RWPE1 (cell line): ENCODE measurements around the gene C1orf159.

ENCODE experiments used
- CTCF ChIA-PET: fragments of 350-600 bp; sonication (Branson Sonifier 250); formaldehyde crosslinking; extraction: SDS; loops from one replicate; lab custom pipeline; 2021; lab: Yijun Ruan, JAX
- POLR2A ChIA-PET: fragments of 400-600 bp; formaldehyde crosslinking; extraction: SDS; loops from one replicate; lab custom pipeline; 2020; ENCODE audit warnings: antibody characterized with exemption; ENCODE audit not compliant: low non-redundant PET; lab: Yijun Ruan, JAX
- DNase-seq: peaks from one replicate; pipeline ENCODE4 v3.0.0; 2012; ENCODE audit warnings: low spot score
- H3K27ac ChIP-seq: fragments of 450-650 bp; 2 replicates; pipeline ENCODE4 v1.5.1; 2017
- CTCF ChIP-seq: fragments of 450-650 bp; conservative IDR thresholded peaks from 2 replicates; pipeline ENCODE4 v1.5.1; 2017; ENCODE audit warnings: low read depth, mild to moderate bottlenecking

The C1orf159 gene

GRCh38 chr1:1087351-1088028, 28.4 kb downstream of the C1orf159 start:
- TF ChIP-seq CTCF = no peak
- CTCF ChIA-PET = no interaction called here
- no peak for DNase-seq
- H3K27ac ChIP-seq = no peak overlapping the region
- POLR2A ChIA-PET = no interaction called here

DNA sequence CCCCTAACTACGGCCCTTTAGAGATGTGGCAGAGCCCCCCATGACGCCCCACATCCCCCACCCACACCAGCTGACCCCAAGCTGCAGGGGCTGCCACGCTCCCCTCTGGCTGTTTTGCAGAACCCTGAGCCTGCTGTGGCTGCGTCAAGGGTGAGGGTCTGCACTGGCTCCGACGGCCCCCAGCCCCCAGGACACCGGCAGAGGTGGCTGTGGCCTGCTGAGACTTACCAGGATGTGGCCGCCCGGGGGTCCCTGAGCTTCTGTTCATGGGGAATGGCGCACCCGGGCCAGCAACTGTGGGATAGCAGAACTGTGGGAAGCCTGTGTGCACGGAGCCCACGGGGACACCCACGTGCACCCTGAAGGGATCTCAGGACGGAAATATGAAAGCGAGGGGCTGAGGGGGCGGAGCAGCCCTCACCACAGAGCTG, 29.0 kb downstream of the C1orf159 start:
- TF ChIP-seq CTCF = no peak
- H3K27ac ChIP-seq = no peak overlapping the region
- POLR2A ChIA-PET = no interaction called here
- CTCF ChIA-PET = no interaction called here
- no peak for DNase-seq

DNA sequence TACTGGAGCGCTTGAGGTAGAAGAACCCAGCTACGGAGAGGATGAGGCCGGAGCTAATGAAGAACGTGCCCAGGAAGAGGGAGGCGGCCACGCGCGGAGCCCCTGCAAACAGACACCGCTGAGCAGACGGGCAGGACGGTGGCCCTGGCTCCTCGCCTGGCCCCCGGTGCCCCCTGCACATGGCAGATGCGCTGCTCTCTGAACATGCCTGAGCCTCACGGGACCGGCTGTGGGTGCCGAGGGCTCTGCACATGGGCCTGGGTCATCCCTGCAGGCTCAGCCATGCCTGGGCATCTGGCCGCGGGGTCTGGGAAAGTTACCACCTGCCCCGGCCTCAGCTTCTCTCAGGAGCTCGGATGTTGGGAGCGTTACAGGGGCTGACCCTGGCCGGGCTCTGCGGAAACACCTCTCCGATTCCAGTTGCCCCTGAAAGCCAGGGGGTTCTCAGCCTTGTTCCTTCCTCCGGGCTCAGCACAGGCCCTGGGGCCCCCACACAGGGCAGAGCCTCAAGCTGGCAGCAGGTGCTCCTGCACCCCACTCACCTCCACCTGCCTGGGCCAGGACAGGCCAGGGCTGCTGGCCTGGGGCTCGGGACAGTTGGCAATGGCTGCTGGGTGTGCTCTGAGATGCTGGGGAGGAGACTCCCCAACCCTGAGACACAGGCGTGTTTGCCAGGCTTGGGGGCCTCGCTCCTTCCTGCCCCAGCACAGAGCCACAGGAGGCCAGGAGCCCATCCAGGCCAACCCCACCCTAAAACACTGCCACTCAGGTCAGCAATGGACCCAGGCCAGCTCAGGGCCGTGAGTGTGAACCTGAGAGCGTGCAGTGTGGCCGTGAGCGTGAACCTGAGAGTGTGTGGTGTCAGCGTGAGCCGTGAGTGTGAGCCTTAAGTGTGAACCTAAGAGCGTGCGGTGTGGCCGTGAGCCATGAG, 29.7 kb downstream of the C1orf159 start:
- ChIA-PET CTCF (no interaction called here), POLR2A (no interaction called here)
- peak overlapping the region; percentile 12; the same call in 1 of the 2 replicates for H3K27ac ChIP-seq
- TF ChIP-seq CTCF = no peak
- no peak for DNase-seq

DNA sequence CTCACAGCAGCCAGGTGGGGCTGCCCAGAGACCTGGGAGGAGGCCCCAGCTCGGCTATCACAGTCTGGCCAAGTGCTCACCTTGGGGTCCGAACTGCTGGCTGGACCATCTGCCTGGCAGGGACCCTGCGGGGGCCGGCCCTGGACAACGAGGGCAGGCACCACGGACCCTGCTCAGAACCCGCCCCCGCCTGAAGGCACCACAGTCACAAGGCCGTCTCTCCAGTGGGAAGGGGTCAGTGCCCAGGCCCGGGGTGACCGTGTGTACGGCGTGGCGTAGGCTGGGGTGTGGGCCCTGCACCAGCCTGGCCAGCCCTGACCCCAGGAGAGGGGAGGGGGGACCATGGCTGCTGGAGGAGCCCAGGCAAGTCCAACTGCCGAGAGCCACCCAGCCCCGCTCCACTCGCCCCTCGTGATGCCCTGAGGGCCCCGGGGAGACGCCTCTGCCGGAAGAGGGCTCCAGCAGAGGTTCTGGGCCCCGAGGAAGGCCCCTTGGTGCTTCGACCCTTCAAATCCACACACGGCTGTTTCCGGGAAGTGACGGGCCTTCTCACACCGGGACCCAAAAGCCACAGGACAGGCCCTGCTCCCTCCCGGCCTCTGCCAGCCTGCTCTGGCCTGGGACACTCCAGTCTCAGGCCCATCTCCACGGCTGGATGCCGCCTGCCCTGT, 30.6 kb downstream of the C1orf159 start:
- ChIA-PET CTCF (no interaction called here), POLR2A (no interaction called here)
- DNase-seq = no peak
- peak overlapping the region; percentile 12; the same call in 1 of the 2 replicates for H3K27ac ChIP-seq
- TF ChIP-seq CTCF = no peak

- ChIA-PET CTCF (no interaction called here), POLR2A (no interaction called here)
- DNase-seq = no peak
- 0 out of 2 replicates have a peak overlapping the region, but pooled peaks have one; percentile 19 for H3K27ac ChIP-seq
- TF ChIP-seq CTCF = no peak
Measured at GRCh38 chr1:1084372-1085170, 31.3 kb downstream of the C1orf159 start.
